Aortic smooth muscle cell (primary cell): ENCODE results near the gene TMEM108. TPM values are rescaled to one million over a fixed set of nuclear protein-coding genes. Genes with fewer than 3 reads are reported as not detected.

Source experiments
- total RNA-seq: library from RNA; depleted of rRNA; stranded (reverse); fragments of >200 nt; gene quantifications from 2 replicates; pipeline ENCODE4 v1.2.3, GENCODE V29; 2014

TMEM108 gene
- not detected in 2 replicates for total RNA-seq

DNA sequence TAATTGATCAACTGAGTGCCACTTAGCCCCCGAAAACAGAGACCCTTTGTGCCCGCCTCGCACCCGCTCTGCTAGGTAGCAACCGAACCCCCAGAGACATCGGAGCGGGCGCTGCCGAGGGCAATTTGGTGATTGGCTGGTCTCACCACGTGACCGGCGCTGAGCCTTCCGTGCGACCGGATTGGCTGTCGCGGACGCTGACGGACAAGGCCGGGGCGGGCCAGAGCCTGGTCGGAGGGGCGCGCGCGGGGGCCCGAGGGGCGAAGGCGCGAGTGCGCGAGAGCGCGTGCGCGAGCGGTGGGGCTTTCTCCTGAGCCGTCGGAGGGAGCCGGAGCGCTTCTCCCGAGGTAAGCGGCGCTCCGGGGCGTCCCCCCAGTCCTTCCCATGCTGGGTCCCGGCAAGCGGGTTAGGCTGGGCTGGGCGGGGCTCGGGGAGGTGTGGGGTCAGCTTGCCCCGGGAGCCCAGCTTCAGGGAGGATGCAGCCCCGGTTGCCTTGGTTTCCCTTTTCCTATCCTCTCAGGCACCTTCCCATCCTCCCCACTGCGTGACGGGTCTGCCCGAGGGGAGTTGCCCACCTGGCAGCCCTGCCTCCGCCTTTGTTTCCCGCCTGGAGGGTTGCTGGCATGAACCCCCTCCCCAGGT is at the start of gene TMEM108:
TMEM108 (plus strand) TSS at position 303 of the 642 bp plus-strand sequence.

DNA sequence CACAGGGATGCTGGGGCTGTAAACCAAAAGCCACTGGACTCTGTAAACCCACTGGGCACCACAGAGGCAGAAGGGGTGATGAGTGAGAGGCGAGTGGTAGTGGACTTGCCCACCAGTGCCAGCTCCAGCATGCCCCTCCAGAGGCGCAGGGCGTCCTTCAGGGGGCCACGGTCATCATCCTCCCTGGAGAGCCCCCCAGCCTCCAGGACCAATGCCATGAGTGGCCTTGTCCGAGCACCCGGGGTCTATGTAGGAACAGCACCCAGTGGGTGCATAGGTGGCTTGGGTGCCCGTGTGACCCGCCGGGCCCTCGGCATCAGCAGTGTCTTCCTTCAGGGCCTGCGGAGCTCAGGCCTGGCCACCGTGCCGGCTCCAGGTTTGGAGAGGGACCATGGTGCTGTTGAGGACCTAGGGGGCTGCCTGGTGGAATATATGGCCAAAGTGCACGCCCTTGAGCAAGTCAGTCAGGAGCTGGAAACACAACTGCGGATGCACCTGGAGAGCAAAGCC is 361.9 kb downstream of the TMEM108 start, which contains the start of gene BFSP2:
BFSP2 (plus strand) TSS at position 51 of the 510 bp plus-strand sequence; CDS start at position 79, 28 bp downstream.

